Stimulated activated CD8-positive, alpha-beta memory T cell treated with anti-CD3 and anti-CD28 coated beads, Interleukin-12 subunit alpha, Interleukin-12 subunit beta, amount 100 ng/mL, for 4 hours (primary cell): ENCODE results near the gene KBTBD7.

Experiments used
- DNase-seq: peaks from one replicate; pipeline ENCODE4 v3.0.0-alpha.2; 2020; ENCODE audit warnings: low read depth

KBTBD7 gene, protein sequence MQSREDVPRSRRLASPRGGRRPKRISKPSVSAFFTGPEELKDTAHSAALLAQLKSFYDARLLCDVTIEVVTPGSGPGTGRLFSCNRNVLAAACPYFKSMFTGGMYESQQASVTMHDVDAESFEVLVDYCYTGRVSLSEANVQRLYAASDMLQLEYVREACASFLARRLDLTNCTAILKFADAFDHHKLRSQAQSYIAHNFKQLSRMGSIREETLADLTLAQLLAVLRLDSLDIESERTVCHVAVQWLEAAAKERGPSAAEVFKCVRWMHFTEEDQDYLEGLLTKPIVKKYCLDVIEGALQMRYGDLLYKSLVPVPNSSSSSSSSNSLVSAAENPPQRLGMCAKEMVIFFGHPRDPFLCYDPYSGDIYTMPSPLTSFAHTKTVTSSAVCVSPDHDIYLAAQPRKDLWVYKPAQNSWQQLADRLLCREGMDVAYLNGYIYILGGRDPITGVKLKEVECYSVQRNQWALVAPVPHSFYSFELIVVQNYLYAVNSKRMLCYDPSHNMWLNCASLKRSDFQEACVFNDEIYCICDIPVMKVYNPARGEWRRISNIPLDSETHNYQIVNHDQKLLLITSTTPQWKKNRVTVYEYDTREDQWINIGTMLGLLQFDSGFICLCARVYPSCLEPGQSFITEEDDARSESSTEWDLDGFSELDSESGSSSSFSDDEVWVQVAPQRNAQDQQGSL

DNA sequence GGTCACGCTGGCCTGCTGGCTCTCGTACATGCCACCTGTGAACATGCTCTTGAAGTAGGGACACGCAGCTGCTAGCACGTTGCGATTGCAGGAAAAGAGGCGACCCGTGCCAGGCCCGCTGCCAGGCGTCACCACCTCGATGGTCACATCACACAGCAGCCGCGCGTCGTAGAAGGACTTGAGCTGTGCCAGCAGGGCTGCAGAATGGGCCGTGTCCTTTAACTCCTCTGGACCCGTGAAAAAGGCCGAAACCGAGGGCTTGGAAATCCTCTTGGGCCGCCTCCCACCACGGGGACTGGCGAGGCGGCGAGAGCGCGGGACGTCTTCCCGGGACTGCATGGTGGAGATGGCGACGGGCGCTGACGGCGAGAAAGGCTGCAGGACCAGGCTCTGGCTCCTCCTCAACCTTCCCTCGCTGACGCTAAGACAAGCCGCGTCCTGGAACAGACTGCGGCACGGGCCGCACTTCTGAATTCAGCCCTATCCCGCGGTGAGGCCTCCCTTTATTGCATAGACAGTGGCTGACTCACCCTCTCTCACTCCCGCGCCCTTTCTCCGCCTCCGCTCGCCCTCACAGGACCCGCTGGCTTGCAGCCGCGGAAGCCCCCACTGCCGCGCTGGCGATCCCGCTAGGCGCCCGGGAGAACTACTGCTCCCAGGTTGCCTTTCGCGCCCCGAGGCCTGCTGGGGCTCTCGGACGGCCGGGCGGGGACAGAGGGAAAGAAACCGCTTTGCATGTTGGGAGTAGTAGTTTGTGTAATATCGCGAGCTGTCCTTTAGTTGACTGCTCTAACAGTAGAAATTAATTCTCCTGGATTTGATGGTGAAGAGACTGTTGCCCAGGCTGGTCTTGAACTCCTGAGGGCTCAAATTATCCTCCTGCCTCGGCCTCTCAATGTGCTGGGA, at the start of gene KBTBD7:
KBTBD7 (minus strand) TSS at position 651 of the 906 bp plus-strand sequence; CDS start at position 339, 312 bp downstream.
- peak; percentile 91 for DNase-seq

DNA sequence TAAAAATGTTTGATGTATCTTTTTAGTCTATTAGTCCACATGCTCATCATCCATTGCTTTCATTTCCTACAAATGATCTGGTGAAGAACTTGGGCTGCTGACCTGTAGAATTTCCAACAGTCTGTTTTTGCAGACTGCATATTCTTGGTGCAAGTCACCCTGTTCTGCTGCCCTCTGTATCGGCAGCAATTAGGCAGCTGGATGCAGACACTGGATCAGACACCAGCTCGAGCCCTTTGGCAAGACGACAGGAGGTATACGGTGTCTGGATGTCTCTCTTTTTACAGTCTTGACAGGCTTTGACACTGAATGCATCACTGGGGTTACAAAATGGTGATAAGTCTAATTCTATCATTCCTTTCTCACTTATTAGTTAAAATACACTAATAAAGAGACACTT, 47.3 kb upstream of the KBTBD7 start:
- no peak for DNase-seq

DNA sequence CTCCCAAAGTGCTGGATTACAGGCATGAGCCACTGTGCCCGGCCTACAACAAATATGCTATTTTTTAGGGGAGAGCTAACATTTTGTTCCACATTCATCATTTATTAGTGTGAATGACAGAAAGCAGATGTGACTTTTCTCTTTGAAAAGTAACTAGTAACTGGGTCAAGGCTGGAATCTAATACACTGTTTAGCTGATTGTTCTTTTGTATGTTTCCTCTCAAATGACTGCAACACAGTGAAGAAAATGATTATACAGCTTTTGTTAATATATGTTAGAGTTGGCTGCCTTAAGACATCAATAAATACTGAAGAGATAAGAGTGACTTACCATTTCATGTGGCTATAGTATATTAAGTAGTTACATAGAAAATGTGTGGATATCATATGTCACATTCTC, 42.0 kb upstream of the KBTBD7 start:
- DNase-seq: no peak

DNA sequence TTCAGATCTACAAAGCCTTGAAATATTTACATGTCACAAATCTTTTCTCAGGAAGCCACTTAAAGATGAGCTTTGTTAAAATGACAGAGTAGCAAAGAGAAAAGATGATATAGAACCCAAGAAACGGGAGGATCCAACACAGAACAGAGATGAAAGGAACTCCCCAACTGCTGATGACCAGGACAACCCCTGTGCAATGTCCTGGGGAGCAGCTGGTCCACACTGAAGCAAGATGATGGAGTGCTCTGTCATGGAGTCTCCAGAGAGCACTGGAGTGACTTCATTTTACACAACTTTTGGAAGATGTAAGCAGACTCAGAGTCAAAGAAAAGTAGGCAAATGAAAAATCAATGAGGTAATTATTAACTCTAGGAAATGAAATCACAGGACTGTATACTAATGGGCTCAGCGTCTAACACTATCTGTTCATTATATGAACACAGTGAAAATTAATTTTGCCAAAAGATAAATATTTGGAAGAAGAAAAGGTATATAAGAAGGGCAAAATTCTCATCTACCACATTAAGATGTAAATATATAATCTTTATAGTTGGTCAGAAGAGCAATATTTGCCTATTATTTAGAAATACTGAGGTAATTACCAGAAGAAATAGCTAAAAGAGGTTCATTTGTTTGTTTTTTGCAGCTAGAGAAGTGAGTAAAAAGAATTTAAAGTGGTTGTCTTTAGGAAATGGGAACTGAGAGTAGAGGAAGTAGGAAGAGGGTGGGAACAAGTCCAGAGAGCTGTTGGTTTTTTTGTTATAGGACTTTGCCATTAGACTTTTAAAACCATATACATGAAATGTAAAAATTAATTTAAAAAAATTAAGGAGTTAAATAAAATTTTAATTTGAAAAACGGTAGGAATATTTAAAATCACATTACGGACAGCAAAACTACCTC, 38.5 kb upstream of the KBTBD7 start:
- no peak for DNase-seq

DNA sequence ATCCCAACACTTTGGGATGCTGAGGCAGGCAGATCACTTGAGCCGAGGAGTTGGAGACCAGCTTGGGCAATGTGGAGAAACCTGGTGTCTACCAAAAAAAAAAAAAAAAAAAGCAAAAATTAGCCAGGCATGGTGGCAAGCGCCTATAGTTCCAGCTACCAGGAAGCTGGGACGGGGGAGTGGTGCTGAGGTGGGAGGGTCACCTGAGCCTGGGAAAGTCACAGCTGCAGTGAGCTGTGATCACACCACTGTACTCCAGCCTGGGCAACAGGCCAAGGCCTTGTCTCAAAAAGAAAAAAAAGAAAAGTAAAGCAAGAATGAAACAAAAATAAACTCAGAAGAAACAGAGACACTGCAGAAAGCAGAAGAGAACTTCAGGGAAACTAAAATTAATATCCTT, 37.4 kb upstream of the KBTBD7 start:
- DNase-seq: no peak

DNA sequence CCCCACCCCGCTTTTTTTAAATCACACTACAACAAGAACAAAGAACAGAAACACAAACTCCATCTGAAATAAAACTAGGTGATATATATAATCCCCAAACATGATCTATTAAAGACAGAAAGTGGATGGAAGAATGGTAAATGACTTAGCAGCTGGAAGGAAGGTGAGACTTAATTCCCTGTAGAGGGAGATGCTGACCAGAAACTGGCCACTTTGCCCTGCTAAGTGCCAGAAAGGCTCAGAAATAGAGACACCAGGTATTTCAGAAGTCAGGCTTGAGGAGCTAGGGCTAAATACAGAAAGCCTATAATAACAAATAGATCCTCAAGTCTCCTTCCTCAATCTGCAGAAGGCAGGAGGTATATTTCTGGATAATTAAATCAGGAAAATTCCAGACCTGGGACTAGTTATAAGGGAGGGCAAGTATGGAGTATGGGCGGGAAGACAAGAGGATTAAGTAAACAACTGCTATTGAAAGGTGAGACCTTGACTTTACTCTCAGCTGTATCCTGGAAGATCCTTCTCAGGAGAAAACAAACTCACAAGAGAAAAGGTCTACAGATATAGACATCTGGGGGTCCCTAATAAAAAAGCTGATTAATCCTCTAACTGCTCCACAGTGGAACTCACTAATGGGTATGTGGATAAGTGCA, 36.8 kb upstream of the KBTBD7 start:
- no peak for DNase-seq

DNA sequence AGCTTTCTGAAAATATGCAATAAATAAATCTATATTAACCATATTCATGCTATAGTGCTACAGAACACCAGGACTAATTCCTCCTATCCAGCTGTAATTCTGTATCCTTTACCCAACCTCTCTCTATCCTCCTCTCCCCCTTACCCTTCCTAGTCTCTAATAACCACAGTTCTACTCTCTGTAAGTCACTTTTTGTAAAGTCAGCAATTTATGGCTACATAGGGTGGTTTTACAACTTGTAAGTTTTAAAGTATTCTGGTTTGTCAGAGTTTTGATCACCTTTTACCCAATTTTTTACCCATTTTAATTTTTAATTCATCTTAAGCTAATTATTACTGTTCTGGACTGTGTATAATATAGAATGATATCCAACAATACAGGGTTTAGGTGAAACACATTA, 35.0 kb upstream of the KBTBD7 start:
- no peak for DNase-seq

DNA sequence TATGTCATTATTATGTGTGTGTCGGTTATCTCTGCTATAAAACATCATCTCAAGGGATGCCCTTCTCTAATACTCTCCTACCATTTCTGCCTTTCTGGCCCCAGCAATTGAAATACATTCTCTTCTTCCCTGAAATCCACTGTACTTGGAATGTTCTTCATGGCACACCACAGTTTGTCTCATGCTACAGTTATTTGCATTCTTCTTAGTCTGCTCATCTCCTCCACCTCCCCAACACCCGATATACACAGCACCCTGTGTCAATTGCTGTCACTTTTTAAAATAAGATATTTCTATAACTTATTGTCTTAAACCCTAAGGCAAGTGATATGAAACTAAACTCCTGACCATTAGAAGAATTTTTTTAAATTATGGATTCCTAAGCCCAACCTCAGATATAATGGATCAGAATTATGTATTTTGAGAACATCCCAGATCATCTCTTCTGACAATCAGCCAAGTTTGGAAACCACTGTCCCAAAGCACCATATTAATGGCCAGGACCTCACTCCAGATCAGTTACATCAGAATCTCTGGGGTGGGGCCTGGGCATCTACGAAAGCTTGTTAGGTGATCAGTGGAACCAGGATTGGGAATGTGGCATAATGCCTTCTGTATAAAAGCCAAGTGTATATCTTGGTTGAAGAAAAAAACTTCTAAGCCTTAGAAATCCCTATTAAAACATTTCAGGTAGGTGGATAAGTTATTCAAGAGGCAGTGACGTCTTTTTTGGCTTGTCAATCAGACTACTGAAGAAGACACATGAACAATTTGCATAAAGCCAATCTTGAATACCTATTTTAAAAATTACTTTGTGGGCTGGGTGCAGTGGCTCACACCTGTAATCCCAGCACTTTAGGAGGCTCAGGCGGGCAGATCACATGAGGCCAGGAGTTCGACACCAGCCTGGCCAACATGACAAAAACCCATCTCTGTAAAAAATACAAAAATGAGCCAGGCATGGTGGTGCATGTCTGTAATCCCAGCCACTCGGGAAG, 30.0 kb upstream of the KBTBD7 start:
- no peak for DNase-seq

DNA sequence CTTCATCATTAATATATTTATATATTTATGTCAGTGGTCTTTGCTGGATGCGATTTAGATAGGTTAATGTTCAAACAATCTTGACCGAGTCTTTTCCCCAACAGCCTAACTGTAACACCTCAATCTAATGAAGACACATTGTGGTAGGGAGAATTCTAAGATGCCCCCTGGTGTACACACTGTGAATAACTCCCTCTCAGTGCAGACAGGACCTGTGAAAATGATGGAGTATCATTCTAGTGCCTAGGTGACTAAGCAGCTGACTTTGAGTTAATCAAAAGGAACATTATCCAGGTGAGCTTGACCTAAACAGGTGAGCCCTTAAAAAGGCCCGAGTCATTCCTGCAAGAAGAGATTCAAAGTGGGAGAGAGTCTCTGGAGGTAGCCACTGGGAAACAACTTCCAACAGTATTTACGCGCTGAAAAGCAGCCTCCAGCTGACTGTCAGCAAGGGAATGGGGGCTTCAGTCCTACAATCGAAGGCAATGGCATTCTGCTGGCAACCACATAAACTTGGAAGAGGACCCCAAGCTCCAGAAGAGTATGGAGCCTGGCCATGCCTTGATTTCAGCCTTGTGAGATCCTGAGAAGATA, 28.0 kb upstream of the KBTBD7 start:
- peak; percentile 8 for DNase-seq

DNA sequence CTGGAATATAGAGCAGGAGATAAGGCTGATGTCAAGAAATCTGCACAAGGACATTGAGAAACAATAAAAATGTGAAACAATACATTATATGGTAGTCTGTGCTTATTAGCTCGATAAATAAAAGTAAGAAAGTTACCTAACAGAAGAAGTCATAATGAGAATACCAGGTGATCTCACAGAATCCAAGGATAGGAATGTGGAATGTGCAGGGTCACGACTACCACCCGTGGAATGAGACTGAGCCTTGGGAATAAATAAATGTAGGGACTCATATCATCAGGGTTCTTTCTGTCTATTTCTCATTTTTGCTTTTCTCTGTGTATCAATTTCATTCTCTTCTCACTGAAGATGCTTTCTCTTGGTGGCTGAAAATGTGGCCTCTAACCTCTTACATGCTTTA, 26.0 kb upstream of the KBTBD7 start:
- no peak for DNase-seq

DNA sequence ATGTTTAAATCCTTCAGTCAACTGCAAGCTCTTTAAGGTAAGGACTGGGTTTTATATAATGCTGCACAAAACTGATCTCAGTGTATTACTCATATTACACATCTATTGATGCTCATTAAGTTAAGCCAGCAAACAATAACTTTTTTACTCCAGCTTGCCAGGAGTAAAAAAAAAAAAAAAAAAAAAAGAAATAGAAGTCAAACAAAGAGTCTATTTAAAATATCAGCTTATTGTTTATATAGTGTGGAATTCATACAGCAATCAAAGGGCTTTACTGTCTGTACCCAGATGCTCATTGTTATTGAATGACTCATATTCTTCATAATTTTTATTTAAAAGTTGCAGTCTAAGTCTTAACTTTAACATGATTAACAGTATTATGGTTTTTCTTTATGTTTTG, 21.8 kb upstream of the KBTBD7 start:
- DNase-seq: no peak

DNA sequence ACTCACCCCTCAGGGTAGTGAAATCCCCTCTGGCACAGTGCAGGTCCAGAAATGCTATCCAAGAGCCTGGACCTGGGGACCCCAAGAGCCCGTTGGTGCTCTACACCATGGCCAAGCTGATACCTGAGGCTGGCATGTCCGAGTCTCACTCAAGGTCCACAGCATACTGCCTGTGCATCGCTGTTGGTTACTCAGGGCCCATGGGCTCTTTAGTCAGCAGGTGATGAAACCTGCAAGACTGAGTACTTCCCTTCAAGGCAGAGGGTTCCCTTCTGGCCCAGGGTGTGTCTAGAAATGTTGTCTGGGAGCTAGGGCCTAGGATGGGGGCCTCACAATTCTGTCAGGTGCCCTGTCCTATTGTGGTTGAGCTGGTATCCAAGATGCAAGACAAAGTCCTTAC, 19.6 kb upstream of the KBTBD7 start:
- DNase-seq: no peak

DNA sequence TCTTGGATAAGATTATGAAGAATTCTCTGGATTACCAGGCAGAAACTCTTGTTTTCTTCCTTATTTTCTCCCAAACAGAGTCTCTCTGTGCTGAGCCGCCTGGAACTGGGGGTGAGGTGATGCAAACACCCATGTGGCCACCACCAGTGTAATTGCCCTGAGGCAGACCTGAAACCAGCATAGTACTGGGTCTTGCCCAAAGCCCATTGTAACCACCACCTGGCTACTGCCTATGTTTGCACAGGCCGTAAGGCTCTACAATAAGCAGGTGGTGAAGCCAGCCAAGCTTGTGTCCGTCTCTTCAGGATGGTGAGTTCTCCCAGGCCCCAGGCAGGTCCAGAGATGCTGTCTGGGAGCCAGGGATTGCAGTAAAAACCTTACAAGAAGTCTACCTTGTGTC, 18.9 kb upstream of the KBTBD7 start:
- no peak for DNase-seq

DNA sequence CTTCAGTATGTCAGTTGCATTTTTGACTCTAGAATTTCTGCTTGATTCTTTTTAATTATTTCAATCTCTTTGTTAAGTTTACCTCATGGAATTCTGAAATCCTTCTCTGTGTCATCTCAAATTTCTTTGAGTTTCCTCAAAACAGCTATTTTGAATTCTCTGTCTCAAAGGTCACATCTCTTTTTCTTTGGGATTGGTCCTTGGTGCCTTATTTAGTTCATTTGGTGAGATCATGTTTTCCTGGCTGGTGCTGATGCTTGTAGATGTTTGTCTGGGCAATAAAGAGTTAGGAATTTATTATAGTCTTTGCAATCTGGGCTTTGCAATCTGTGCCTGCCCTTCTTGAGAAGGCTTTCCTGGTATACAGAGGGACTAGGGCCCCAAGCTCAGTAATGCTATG, 18.5 kb upstream of the KBTBD7 start:
- no peak for DNase-seq

DNA sequence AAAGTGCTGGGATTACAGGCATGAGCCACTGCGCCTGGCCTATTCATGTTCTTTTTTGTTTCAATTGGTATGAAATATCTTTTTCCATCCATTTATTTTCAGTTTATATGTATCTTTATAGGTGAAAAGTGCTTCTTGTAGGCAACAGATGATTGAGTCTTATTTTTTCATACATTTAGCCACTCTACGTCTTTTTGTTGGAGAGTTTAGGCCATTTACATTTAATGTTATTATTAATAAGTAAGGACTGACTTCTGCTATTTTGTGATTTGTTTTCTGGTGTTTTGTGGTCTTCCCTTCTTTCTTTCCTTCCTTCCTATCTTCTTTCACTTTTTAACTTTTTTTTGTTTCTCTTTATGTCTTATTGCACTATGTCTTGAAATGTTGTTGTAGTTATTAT, 16.7 kb upstream of the KBTBD7 start:
- DNase-seq: no peak

DNA sequence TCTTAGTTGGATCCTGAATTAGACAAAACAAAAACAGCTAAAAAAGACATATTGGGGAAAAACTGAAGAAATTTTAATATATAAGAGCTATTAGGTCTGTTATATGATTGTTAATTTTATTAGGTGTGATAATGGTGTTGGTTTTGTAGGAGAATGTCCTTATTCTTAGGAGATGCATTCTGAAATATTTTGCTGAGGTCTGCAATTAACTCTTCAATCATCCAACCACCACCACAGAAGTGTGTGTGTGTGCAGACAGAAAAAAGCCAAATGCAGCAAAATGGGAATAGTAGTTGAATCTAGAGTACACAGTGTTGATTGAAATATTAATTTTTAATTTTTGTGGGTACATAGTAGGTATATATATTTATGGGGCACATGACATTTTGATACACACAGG, 12.1 kb upstream of the KBTBD7 start:
- DNase-seq: no peak

DNA sequence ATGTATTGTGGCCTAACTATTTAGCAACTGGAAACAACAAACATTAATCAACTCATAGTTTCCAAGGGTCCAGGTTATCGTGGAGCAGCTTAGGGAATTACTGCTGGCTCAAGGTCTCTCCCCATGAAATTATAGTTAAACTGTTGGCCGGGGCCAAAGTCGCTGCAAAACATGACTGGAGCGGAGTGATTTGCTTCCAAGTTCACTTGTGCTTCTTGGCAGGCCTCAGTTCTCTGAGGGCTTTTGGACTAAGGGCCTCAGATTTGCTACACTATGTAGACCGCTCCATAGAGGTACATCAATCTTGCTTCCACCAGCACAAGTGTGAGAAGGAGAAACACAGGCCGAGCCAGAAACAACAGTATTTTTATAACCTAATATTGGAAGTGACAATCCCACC, 9.4 kb upstream of the KBTBD7 start:
- DNase-seq: no peak

DNA sequence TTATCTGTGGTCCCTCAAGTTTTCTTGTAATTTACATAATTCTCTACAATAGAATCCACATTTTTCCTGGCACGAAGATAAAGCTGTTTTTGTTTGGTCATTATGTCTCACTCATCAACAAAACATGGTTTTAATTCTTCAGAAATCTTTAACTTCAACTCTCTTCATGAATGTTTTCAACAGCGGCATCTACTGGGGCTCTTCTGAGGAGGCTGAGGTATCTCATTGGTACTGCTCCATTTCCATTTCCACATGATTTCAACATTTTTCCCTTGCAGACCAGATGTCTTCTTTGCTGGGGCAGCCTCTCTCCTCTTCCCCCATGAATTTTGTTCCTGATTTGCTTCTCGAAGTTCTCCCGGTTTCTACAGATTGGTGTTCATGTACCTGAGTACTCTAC, 5.8 kb upstream of the KBTBD7 start:
- no peak for DNase-seq

DNA sequence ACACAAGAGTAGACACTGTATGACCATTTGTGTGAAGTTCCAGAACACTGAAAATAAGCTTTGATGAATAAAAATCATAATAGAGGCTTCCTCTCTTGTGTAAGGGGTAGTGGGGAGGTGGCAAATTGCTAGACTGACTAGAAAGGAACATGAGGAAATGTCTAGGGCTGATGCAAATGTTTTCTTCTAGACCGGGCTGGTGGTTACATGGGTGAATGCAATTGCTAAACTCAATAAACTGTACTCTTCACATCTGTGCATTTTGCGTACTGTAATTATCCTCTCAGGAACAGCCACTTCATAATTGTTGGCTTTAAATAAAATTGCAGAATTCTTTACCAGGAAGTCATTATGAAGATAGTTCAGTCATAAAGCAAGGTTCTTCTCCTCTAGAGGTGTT, 5.2 kb upstream of the KBTBD7 start:
- DNase-seq: no peak
